Hepatocyte (in vitro differentiated cells): ENCODE results near the gene FBLN1. TPM values are rescaled to one million over a fixed set of nuclear protein-coding genes. Genes with fewer than 3 reads are reported as not detected.

ENCODE experiments used
- DNase-seq: peaks from one replicate; pipeline ENCODE4 v3.0.0-alpha.2; 2016; ENCODE audit warnings: low spot score
- H2AFZ ChIP-seq: fragments of 200-600 bp; sonication (generic); 2 replicates; pipeline ENCODE4 v1.6.0; 2016; ENCODE audit warnings: antibody characterized with exemption, mild to moderate bottlenecking
- H3K27ac ChIP-seq: fragments of 200-600 bp; sonication (generic); 2 replicates; pipeline ENCODE4 v1.5.1; 2016; ENCODE audit warnings: mild to moderate bottlenecking
- H3K27me3 ChIP-seq: fragments of 200-600 bp; sonication (generic); 2 replicates; pipeline ENCODE4 v1.6.1; 2016
- H3K36me3 ChIP-seq: fragments of 200-600 bp; sonication (generic); replicated peaks from 2 replicates; pipeline ENCODE4 v1.5.1; 2016; ENCODE audit warnings: low read depth; ENCODE audit not compliant: insufficient read depth
- H3K4me1 ChIP-seq: fragments of 200-600 bp; sonication (generic); 2 replicates; pipeline ENCODE4 v1.5.1; 2016; ENCODE audit warnings: mild to moderate bottlenecking, moderate library complexity; ENCODE audit not compliant: insufficient read depth
- H3K4me2 ChIP-seq: fragments of 200-600 bp; sonication (generic); 2 replicates; pipeline ENCODE4 v1.6.0; 2016
- H3K4me3 ChIP-seq: fragments of 200-600 bp; sonication (generic); 2 replicates; pipeline ENCODE4 v1.5.1; 2016; ENCODE audit warnings: mild to moderate bottlenecking
- H3K79me2 ChIP-seq: fragments of 200-600 bp; sonication (generic); 2 replicates; pipeline ENCODE4 v1.6.0; 2017; ENCODE audit warnings: mild to moderate bottlenecking
- H3K9me2 ChIP-seq: fragments of 200-600 bp; sonication (generic); replicated peaks from 2 replicates; pipeline ENCODE4 v1.6.0; 2017; ENCODE audit warnings: mild to moderate bottlenecking; ENCODE audit not compliant: insufficient read depth
- H3K9me3 ChIP-seq: fragments of 200-600 bp; sonication (generic); 2 replicates; pipeline ENCODE4 v1.5.1; 2016; ENCODE audit warnings: low read depth, mild to moderate bottlenecking
- H4K20me1 ChIP-seq: fragments of 200-600 bp; sonication (generic); 2 replicates; pipeline ENCODE4 v1.6.0; 2016; ENCODE audit warnings: mild to moderate bottlenecking; ENCODE audit not compliant: insufficient read depth, poor library complexity, severe bottlenecking
- EZH2 ChIP-seq: fragments of 200-600 bp; sonication (generic); IDR thresholded peaks from 2 replicates; pipeline ENCODE4 v1.6.1; 2016; ENCODE audit warnings: antibody characterized with exemption, mild to moderate bottlenecking, borderline replicate concordance
- EZH2phosphoT487 ChIP-seq: fragments of 200-600 bp; sonication (generic); IDR thresholded peaks from one replicate; pipeline ENCODE4 v1.6.1; 2018; ENCODE audit warnings: antibody characterized with exemption, mild to moderate bottlenecking, low read depth, moderate library complexity; ENCODE audit not compliant: unreplicated experiment, severe bottlenecking
- WGBS: methylation state at CpG from one replicate; pipeline ENCODE4 v1.1.6; 2016; ENCODE audit warnings: low lambda C conversion rate; ENCODE audit errors: missing lambda C conversion rate; 5-methylcytosine and 5-hydroxymethylcytosine counted together
- polyA plus RNA-seq: library from polyadenylated mRNA; unstranded; fragments of >200 nt; fragmentation: Nextera tagmentation; extraction: Ambion mirVana; gene quantifications from 2 replicates; pipeline ENCODE4 v1.2.1, GENCODE V29; 2016
- total RNA-seq: library from RNA; depleted of rRNA; stranded (reverse); fragments of >200 nt; gene quantifications from 2 replicates; pipeline ENCODE4 v1.2.3, GENCODE V29; 2014
- TF ChIP-seq, protein P1 (sequence below): fragments of 200-600 bp; sonication (generic); IDR thresholded peaks from 2 replicates; pipeline ENCODE4 v1.5.1; 2016; ENCODE audit warnings: antibody characterized with exemption, mild to moderate bottlenecking; ENCODE audit not compliant: poor library complexity

FBLN1 gene
- total and polyA plus RNA-seq, 2 experiments from 2014 or later = 201 to 669 TPM

DNA sequence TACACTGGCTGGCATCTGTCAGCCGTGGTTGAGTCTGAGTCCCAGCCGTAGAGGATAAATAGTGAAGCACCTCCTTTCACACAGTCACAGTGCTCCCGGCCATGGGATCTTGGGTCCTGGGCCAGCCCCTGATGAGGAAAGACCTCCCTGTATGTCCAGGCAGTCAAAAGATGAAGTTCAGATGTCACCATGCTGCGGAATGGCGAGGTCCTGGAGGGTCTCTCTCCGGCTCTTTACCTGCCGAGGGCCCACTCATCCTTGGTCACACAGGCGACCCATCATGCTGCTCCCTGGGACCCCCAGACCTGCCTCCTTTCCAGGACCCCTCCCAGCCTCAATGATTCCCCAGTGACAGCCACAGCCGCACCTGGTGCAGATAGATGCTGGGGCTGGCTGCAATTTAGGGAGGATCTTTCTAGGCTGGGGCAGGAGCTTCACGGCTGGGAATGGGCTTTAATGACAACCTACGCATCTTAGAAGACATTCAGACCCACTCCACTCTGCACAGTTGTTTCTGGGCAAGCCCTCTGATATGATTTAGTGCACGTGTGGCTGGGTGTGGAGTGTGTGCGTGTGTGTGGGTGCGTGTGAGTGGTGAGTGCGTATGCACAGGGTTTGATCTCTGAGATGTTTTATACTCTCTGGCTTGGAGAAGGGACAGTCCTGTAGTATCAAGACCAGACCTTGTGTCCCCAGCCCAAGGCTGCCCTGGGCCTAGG is 79.7 kb downstream of the FBLN1 start:
- H3K79me2 ChIP-seq = no peaks in the 10 kb centered on the region
- H2AFZ ChIP-seq = no peak overlapping the region
- H3K4me1 ChIP-seq = no peaks in the 10 kb centered on the region
- no peaks in the 10 kb centered on the region for H3K9me3 ChIP-seq
- no peaks in the 10 kb centered on the region for H4K20me1 ChIP-seq
- WGBS = 76% methylated on average over 15 of the region's 15 CpGs
- H3K4me3 ChIP-seq = no peak overlapping the region
- H3K27me3 ChIP-seq = no peaks in the 10 kb centered on the region
- TF ChIP-seq, protein P1, sequence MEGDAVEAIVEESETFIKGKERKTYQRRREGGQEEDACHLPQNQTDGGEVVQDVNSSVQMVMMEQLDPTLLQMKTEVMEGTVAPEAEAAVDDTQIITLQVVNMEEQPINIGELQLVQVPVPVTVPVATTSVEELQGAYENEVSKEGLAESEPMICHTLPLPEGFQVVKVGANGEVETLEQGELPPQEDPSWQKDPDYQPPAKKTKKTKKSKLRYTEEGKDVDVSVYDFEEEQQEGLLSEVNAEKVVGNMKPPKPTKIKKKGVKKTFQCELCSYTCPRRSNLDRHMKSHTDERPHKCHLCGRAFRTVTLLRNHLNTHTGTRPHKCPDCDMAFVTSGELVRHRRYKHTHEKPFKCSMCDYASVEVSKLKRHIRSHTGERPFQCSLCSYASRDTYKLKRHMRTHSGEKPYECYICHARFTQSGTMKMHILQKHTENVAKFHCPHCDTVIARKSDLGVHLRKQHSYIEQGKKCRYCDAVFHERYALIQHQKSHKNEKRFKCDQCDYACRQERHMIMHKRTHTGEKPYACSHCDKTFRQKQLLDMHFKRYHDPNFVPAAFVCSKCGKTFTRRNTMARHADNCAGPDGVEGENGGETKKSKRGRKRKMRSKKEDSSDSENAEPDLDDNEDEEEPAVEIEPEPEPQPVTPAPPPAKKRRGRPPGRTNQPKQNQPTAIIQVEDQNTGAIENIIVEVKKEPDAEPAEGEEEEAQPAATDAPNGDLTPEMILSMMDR = no peak
- TF ChIP-seq EZH2phosphoT487 = no peak
- TF ChIP-seq EZH2 = no peak
- H3K27ac ChIP-seq = no peak overlapping the region
- DNase-seq = no peak
- no peaks in the 10 kb centered on the region for H3K36me3 ChIP-seq
- no peak overlapping the region for H3K4me2 ChIP-seq
- no peaks in the 10 kb centered on the region for H3K9me2 ChIP-seq

DNA sequence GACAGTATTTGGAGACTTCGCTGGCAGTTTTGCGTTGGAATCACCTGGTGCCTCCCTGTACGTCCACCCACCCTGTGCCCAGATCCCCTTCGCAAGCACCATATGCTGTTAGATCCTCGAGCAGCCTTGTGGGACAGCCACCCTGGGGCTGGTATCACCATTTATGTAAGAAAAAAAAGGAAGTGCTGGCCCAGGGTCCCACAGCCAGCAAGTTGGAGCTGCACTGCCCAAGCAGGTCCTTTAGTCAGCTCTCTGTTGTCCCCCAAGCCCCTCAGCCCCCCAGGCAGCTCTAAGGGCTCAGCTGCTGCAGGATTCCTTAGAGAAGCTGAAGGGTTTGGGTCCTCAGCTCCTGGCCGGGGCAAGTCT is 80.3 kb downstream of the FBLN1 start:
- Histone ChIP-seq H3K4me1 (no peaks in the 10 kb centered on the region), H3K4me3 (no peak overlapping the region), H3K9me3 (no peaks in the 10 kb centered on the region), H3K27me3 (no peaks in the 10 kb centered on the region), H2AFZ (no peak overlapping the region), H3K27ac (no peak overlapping the region), H4K20me1 (no peaks in the 10 kb centered on the region), H3K9me2 (no peaks in the 10 kb centered on the region), H3K36me3 (no peaks in the 10 kb centered on the region), H3K4me2 (no peak overlapping the region), H3K79me2 (no peaks in the 10 kb centered on the region)
- 77% methylated on average over 6 of the region's 6 CpGs for WGBS
- DNase-seq = no peak
- TF ChIP-seq EZH2 (no peak), EZH2phosphoT487 (no peak)
- TF ChIP-seq, protein P1 = no peak

DNA sequence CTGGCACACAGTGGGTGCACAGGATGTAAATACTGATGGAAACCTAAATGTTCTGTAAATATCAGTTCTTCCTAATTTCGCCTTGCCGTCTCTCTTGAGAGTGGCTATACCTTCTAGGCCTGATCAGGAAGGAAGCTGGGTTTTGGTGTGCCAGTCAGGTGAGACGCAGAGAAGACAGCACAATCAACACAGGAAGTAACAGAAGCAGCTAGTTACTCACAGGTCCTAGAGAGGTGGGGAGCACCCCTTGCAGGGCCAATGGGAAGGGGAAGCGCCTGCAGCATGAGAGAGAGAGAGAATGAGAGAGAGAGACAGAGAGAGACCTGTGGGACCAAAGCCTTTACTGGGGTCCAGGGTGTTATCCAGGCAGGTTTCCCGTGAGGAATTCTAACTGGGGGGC is 80.8 kb downstream of the FBLN1 start:
- Histone ChIP-seq H3K27ac (no peak overlapping the region), H3K4me3 (no peak overlapping the region), H3K4me1 (no peaks in the 10 kb centered on the region), H3K36me3 (no peaks in the 10 kb centered on the region), H3K79me2 (no peaks in the 10 kb centered on the region), H3K9me3 (no peaks in the 10 kb centered on the region), H4K20me1 (no peaks in the 10 kb centered on the region), H3K27me3 (no peaks in the 10 kb centered on the region), H3K9me2 (no peaks in the 10 kb centered on the region), H3K4me2 (no peak overlapping the region), H2AFZ (no peak overlapping the region)
- TF ChIP-seq EZH2phosphoT487 (no peak), EZH2 (no peak)
- TF ChIP-seq, protein P1 = no peak
- 94% methylated on average over 5 of the region's 5 CpGs for WGBS
- no peak for DNase-seq
